GM12891 (cell line): ENCODE results near the gene OR51A7.

Experiments
- POLR2A ChIP-seq: IDR thresholded peaks from 2 replicates; pipeline ENCODE4 v1.6.1; 2011; ENCODE audit warnings: low read depth, low read length, control low read depth
- POLR2AphosphoS5 ChIP-seq: IDR thresholded peaks from 2 replicates; pipeline ENCODE4 v1.6.1; 2011; ENCODE audit warnings: low read depth, low read length, control low read depth
- POU2F2 ChIP-seq: IDR thresholded peaks from 2 replicates; pipeline ENCODE4 v1.6.1; 2011; ENCODE audit warnings: low read depth, mild to moderate bottlenecking, control low read depth, low read length, moderate library complexity

- TF ChIP-seq POLR2A (no peak), POLR2AphosphoS5 (no peak), POU2F2 (no peak)
These were observed 39.7 kb upstream of the OR51A7 start for GRCh38 chr11:4863876-4864275.
